HepG2 (cell line): ENCODE measurements around the gene DENND5B.

Source experiments
- CBX1 ChIP-seq: IDR thresholded peaks from one replicate; pipeline ENCODE4 v1.6.1; 2016; ENCODE audit warnings: antibody characterized with exemption, low read depth
- HOXA7 ChIP-seq: sonication (generic); formaldehyde crosslinking; IDR thresholded peaks from 2 replicates; pipeline ENCODE4 v1.8.1; 2022; ENCODE audit warnings: mild to moderate bottlenecking, missing genetic modification reagents, moderate library complexity
- MAFK ChIP-seq, 2 experiments: IDR thresholded peaks in 1 of 2; conservative IDR thresholded peaks in 1 of 2; 2 replicates each; pipeline ENCODE4 v1.6.1; 2011; ENCODE audit warnings: improper control_type of control experiment in 2 of 2, low read length in 2 of 2
- MYC ChIP-seq: sonication (generic); formaldehyde crosslinking; IDR thresholded peaks from 2 replicates; pipeline ENCODE4 v1.9.0; 2021; ENCODE audit warnings: missing genetic modification reagents, borderline replicate concordance
- RAD21 ChIP-seq: fragments of 450-650 bp; formaldehyde crosslinking; IDR thresholded peaks from 2 replicates; pipeline ENCODE4 v1.5.0; 2020; ENCODE audit warnings: mild to moderate bottlenecking
- TF ChIP-seq, protein P1 (sequence below): IDR thresholded peaks from 2 replicates; pipeline ENCODE4 v1.6.1; 2016; ENCODE audit warnings: missing biosample characterization, missing genetic modification reagents, low read depth
- TF ChIP-seq, protein P2 (sequence below): sonication (generic); formaldehyde crosslinking; IDR thresholded peaks from 2 replicates; pipeline ENCODE4 v1.4.0; 2020; ENCODE audit warnings: mild to moderate bottlenecking, missing genetic modification reagents, borderline replicate concordance
- TF ChIP-seq, protein P3 (sequence below): fragments of 450-650 bp; IDR thresholded peaks from 2 replicates; pipeline ENCODE4 v1.6.1; 2017; ENCODE audit warnings: mild to moderate bottlenecking

DNA sequence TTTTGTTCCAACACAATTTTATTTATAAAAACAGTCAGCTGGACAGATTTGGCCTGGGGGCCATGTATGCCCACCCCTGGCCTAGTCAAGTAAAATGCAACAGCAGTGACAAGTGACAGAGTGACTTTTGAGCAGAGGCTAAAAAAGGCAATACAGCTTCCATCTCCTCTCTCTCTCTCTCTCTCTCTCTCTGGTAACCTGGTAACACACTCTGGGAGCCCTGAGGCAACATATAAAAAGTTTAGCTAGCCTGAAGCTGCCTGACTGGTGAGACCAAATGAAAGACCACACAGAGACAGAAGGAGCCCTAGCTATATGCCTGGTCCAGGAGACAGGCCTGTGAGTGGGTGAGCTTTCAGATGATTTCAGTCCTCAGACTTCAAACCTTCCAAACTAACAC, 105.4 kb downstream of the DENND5B start:
- no peak for TF ChIP-seq MAFK (conservative IDR thresholded peaks at IDR 0.05 in 1 of 2, IDR thresholded peaks at IDR 0.05 in 1 of 2; ENCODE audit: low read length in 2 of 2)
- no peak for TF ChIP-seq CBX1
- TF ChIP-seq, protein P1, sequence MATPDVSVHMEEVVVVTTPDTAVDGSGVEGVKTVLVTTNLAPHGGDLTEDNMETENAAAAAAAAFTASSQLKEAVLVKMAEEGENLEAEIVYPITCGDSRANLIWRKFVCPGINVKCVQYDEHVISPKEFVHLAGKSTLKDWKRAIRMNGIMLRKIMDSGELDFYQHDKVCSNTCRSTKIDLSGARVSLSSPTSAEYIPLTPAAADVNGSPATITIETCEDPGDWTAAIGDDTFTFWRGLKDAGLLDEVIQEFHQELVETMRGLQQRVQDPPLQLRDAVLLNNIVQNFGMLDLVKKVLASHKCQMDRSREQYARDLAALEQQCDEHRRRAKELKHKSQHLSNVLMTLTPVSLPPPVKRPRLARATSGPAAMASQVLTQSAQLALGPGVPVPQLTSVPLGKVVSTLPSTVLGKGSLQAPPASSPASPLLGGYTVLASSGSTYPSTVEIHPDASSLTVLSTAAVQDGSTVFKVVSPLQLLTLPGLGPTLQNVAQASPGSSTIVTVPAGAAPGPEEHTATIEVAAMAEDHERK (CRISPR knock-in tag) = no peak
- TF ChIP-seq, protein P2, sequence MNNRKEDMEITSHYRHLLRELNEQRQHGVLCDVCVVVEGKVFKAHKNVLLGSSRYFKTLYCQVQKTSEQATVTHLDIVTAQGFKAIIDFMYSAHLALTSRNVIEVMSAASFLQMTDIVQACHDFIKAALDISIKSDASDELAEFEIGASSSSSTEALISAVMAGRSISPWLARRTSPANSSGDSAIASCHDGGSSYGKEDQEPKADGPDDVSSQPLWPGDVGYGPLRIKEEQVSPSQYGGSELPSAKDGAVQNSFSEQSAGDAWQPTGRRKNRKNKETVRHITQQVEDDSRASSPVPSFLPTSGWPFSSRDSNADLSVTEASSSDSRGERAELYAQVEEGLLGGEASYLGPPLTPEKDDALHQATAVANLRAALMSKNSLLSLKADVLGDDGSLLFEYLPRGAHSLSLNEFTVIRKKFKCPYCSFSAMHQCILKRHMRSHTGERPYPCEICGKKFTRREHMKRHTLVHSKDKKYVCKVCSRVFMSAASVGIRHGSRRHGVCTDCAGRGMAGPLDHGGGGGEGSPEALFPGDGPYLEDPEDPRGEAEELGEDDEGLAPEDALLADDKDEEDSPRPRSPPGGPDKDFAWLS (CRISPR knock-in tag) = no peak
- TF ChIP-seq RAD21 (CRISPR knock-in tag) = no peak
- no peak for TF ChIP-seq HOXA7 (CRISPR knock-in tag)
- TF ChIP-seq, protein P3, sequence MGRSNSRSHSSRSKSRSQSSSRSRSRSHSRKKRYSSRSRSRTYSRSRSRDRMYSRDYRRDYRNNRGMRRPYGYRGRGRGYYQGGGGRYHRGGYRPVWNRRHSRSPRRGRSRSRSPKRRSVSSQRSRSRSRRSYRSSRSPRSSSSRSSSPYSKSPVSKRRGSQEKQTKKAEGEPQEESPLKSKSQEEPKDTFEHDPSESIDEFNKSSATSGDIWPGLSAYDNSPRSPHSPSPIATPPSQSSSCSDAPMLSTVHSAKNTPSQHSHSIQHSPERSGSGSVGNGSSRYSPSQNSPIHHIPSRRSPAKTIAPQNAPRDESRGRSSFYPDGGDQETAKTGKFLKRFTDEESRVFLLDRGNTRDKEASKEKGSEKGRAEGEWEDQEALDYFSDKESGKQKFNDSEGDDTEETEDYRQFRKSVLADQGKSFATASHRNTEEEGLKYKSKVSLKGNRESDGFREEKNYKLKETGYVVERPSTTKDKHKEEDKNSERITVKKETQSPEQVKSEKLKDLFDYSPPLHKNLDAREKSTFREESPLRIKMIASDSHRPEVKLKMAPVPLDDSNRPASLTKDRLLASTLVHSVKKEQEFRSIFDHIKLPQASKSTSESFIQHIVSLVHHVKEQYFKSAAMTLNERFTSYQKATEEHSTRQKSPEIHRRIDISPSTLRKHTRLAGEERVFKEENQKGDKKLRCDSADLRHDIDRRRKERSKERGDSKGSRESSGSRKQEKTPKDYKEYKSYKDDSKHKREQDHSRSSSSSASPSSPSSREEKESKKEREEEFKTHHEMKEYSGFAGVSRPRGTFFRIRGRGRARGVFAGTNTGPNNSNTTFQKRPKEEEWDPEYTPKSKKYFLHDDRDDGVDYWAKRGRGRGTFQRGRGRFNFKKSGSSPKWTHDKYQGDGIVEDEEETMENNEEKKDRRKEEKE = no peak
- TF ChIP-seq MYC (CRISPR knock-in tag) = no peak
